ENCODE data around the gene AKR1C1. TPM values are rescaled to one million over a fixed set of nuclear protein-coding genes. Genes with fewer than 3 reads are reported as not detected.
A peak's percentile ranks its signal among the peaks of the same experiment; 100 is the strongest.

The AKR1C1 gene
- total RNA-seq, 1 experiment from 2014 or later, result 10.2 TPM

- Mint-ChIP-seq H3K4me3 (ENCODE audit: low read depth, unreplicated experiment) (no peak overlapping the region), H3K4me1 (ENCODE audit: low read depth, unreplicated experiment) (peaks cover 13% of the 10 kb centered on the region), H3K27me3 (ENCODE audit: unreplicated experiment) (no peaks in the 10 kb centered on the region), H3K36me3 (ENCODE audit: insufficient read depth, unreplicated experiment) (no peaks in the 10 kb centered on the region), H3K27ac (ENCODE audit: unreplicated experiment) (no peak overlapping the region), H3K9me3 (ENCODE audit: low read depth, unreplicated experiment) (no peaks in the 10 kb centered on the region)
- no peak for TF ChIP-seq CTCF (IDR thresholded peaks at IDR 0.05; ENCODE audit: unreplicated experiment)
- BruUV-seq (replicated peaks), result no TSS peak
- no peak for DNase-seq
- CTCF ChIA-PET, result no interaction called here
- intact Hi-C loops (cut with micrococcal nuclease; ENCODE audit: unreplicated experiment), result no loop called here
These were observed 13.8 kb downstream of the AKR1C1 start for GRCh38 chr10:4977025-4977424.

GRCh38 chr10:4978870-4979269, 15.7 kb downstream of the AKR1C1 start:
- no peak overlapping the region for H3K4me3 Mint-ChIP-seq (ENCODE audit: low read depth, unreplicated experiment)
- CTCF ChIA-PET, result no interaction called here
- no peak overlapping the region for H3K27ac Mint-ChIP-seq (ENCODE audit: unreplicated experiment)
- DNase-seq, result no peak
- H3K4me1 Mint-ChIP-seq (ENCODE audit: low read depth, unreplicated experiment), result peaks cover 24% of the 10 kb centered on the region
- H3K27me3 Mint-ChIP-seq (ENCODE audit: unreplicated experiment), result no peaks in the 10 kb centered on the region
- no TSS peak for BruUV-seq (replicated peaks)
- no peak for TF ChIP-seq CTCF (IDR thresholded peaks at IDR 0.05; ENCODE audit: unreplicated experiment)
- H3K36me3 Mint-ChIP-seq (ENCODE audit: insufficient read depth, unreplicated experiment), result peaks cover 3% of the 10 kb centered on the region
- no peaks in the 10 kb centered on the region for H3K9me3 Mint-ChIP-seq (ENCODE audit: low read depth, unreplicated experiment)
- intact Hi-C loops (cut with micrococcal nuclease; ENCODE audit: unreplicated experiment), result no loop called here

- no peaks in the 10 kb centered on the region for H3K9me3 Mint-ChIP-seq (ENCODE audit: low read depth, unreplicated experiment)
- DNase-seq, result no peak
- peaks cover 3% of the 10 kb centered on the region for H3K36me3 Mint-ChIP-seq (ENCODE audit: insufficient read depth, unreplicated experiment)
- no TSS peak for BruUV-seq (replicated peaks)
- peak overlapping the region; percentile 19 for H3K27ac Mint-ChIP-seq (ENCODE audit: unreplicated experiment)
- intact Hi-C loops (cut with micrococcal nuclease; ENCODE audit: unreplicated experiment), result no loop called here
- no peaks in the 10 kb centered on the region for H3K27me3 Mint-ChIP-seq (ENCODE audit: unreplicated experiment)
- peaks cover 24% of the 10 kb centered on the region for H3K4me1 Mint-ChIP-seq (ENCODE audit: low read depth, unreplicated experiment)
- TF ChIP-seq CTCF (IDR thresholded peaks at IDR 0.05; ENCODE audit: unreplicated experiment), result no peak
- CTCF ChIA-PET, result no interaction called here
- no peak overlapping the region for H3K4me3 Mint-ChIP-seq (ENCODE audit: low read depth, unreplicated experiment)
These were observed 17.6 kb downstream of the AKR1C1 start for GRCh38 chr10:4980793-4981192.

GRCh38 chr10:4981722-4982471, 18.7 kb downstream of the AKR1C1 start:
- no TSS peak for BruUV-seq (replicated peaks)
- intact Hi-C loops (cut with micrococcal nuclease; ENCODE audit: unreplicated experiment), result loop anchor here (1.0 kb wide), 1 partner anchor 133 kb away; no protein-coding TSS in a partner anchor
- CTCF ChIA-PET, result interaction anchor here (0.8 to 2.1 kb wide), 5 partner anchors 18 to 167 kb away, joined by 3 to 19 read pairs (median 6); partner anchors contain the start of genes AKR1C1 and AKR1C3

More at GRCh38 chr10:4981722-4982471, 18.7 kb downstream of the AKR1C1 start:
- peaks cover 24% of the 10 kb centered on the region for H3K4me1 Mint-ChIP-seq (ENCODE audit: low read depth, unreplicated experiment)
- H3K36me3 Mint-ChIP-seq (ENCODE audit: insufficient read depth, unreplicated experiment), result peaks cover 3% of the 10 kb centered on the region
- peak overlapping the region; percentile 19 for H3K27ac Mint-ChIP-seq (ENCODE audit: unreplicated experiment)
- H3K27me3 Mint-ChIP-seq (ENCODE audit: unreplicated experiment), result no peaks in the 10 kb centered on the region
- DNase-seq, result peak; percentile 43
- no peaks in the 10 kb centered on the region for H3K9me3 Mint-ChIP-seq (ENCODE audit: low read depth, unreplicated experiment)
- peak overlapping the region; percentile 43 for H3K4me3 Mint-ChIP-seq (ENCODE audit: low read depth, unreplicated experiment)
- peak; percentile 61 for TF ChIP-seq CTCF (IDR thresholded peaks at IDR 0.05; ENCODE audit: unreplicated experiment)
